GM23338 (cell line): Measurements from ENCODE around the gene CYBC1. TPM values are rescaled to one million over a fixed set of nuclear protein-coding genes. Genes with fewer than 3 reads are reported as not detected.

Experiments
- ATAC-seq: fragments of 200-7000 bp; cut with Tn5 transposase; 3 replicates; pipeline ENCODE4 v1.9.1; 2020
- DNase-seq: peaks from one replicate; pipeline ENCODE4 v3.0.0-alpha.2; 2015; ENCODE audit warnings: low spot score
- H2AFZ ChIP-seq: fragments of 200-600 bp; sonication (generic); 2 replicates; pipeline ENCODE4 v1.8.0; 2016; ENCODE audit warnings: antibody characterized with exemption, mild to moderate bottlenecking, moderate library complexity
- H3F3A ChIP-seq: fragments of 200-600 bp; sonication (generic); replicated peaks from 2 replicates; pipeline ENCODE4 v1.8.0; 2017; ENCODE audit warnings: antibody characterized with exemption, mixed run types, low read depth
- H3K27ac ChIP-seq: fragments of 200-600 bp; sonication (generic); 2 replicates; pipeline ENCODE4 v1.6.1; 2016; ENCODE audit warnings: low read depth
- H3K27me3 ChIP-seq: fragments of 200-600 bp; sonication (generic); 2 replicates; pipeline ENCODE4 v1.8.0; 2016; ENCODE audit warnings: mild to moderate bottlenecking, mixed run types, moderate library complexity; ENCODE audit not compliant: insufficient read depth
- H3K36me3 ChIP-seq: fragments of 200-600 bp; sonication (generic); 2 replicates; pipeline ENCODE4 v1.8.0; 2016; ENCODE audit warnings: mild to moderate bottlenecking; ENCODE audit not compliant: insufficient read depth
- H3K4me1 ChIP-seq: fragments of 200-600 bp; sonication (generic); 2 replicates; pipeline ENCODE4 v1.8.0; 2016; ENCODE audit warnings: mild to moderate bottlenecking, moderate library complexity; ENCODE audit not compliant: insufficient read depth
- H3K4me2 ChIP-seq: fragments of 200-600 bp; sonication (generic); 2 replicates; pipeline ENCODE4 v1.7.1; 2017; ENCODE audit warnings: mixed run types
- H3K4me3 ChIP-seq: fragments of 200-600 bp; sonication (generic); 2 replicates; pipeline ENCODE4 v1.6.1; 2016; ENCODE audit warnings: mixed run types
- H3K79me2 ChIP-seq: fragments of 200-600 bp; sonication (generic); replicated peaks from 2 replicates; pipeline ENCODE4 v1.8.0; 2017; ENCODE audit warnings: mild to moderate bottlenecking; ENCODE audit not compliant: insufficient read depth
- H3K9me2 ChIP-seq: fragments of 200-600 bp; sonication (generic); 2 replicates; pipeline ENCODE4 v1.8.0; 2017; ENCODE audit not compliant: insufficient read depth
- H4K20me1 ChIP-seq: fragments of 200-600 bp; sonication (generic); replicated peaks from 2 replicates; pipeline ENCODE4 v1.8.0; 2017; ENCODE audit warnings: mild to moderate bottlenecking; ENCODE audit not compliant: insufficient read depth
- H3K27ac Mint-ChIP-seq: 2 replicates; pipeline ENCODE4 v1.8.0; 2020; ENCODE audit warnings: inconsistent platforms, mild to moderate bottlenecking, moderate library complexity, mixed read lengths
- H3K27me3 Mint-ChIP-seq: 3 replicates; pipeline ENCODE4 v1.8.0; 2022; ENCODE audit warnings: low read depth, mild to moderate bottlenecking, moderate library complexity, mixed read lengths, inconsistent platforms; ENCODE audit not compliant: insufficient read depth, poor library complexity
- H3K36me3 Mint-ChIP-seq: 3 replicates; pipeline ENCODE4 v1.8.0; 2021; ENCODE audit warnings: low read depth, mild to moderate bottlenecking, inconsistent platforms, moderate library complexity, mixed read lengths
- H3K4me1 Mint-ChIP-seq: 3 replicates; pipeline ENCODE4 v1.8.0; 2020; ENCODE audit warnings: mild to moderate bottlenecking, inconsistent platforms, mixed read lengths
- H3K4me3 Mint-ChIP-seq: 3 replicates; pipeline ENCODE4 v1.8.0; 2021; ENCODE audit warnings: moderate library complexity, mild to moderate bottlenecking, inconsistent platforms, mixed read lengths
- H3K9me3 Mint-ChIP-seq: 3 replicates; pipeline ENCODE4 v1.8.0; 2020; ENCODE audit warnings: moderate library complexity, mild to moderate bottlenecking, inconsistent platforms, mixed read lengths
- EZH2phosphoT487 ChIP-seq: fragments of 200-600 bp; sonication (generic); IDR thresholded peaks from one replicate; pipeline ENCODE4 v1.8.1; 2018; ENCODE audit warnings: antibody characterized with exemption; ENCODE audit not compliant: unreplicated experiment
- STAT1 ChIP-seq: IDR thresholded peaks from one replicate; pipeline ENCODE4 v1.6.1; 2016; ENCODE audit warnings: antibody characterized with exemption; ENCODE audit not compliant: unreplicated experiment
- polyA plus RNA-seq: library from polyadenylated mRNA; unstranded; fragments of >200 nt; fragmentation: Nextera tagmentation; extraction: Ambion mirVana; gene quantifications from 2 replicates; pipeline ENCODE4 v1.2.1, GENCODE V29; 2016
- total RNA-seq: library from RNA; depleted of rRNA; stranded (reverse); fragments of >200 nt; shearing (Covaris generic); gene quantifications from 2 replicates; pipeline ENCODE4 v1.2.3, GENCODE V29; 2014
- TF ChIP-seq, protein P1 (sequence below): fragments of 250-450 bp; sonication (Bioruptor Pico); IDR thresholded peaks from 2 replicates; pipeline ENCODE4 v1.5.0; 2020; ENCODE audit warnings: mild to moderate bottlenecking, moderate library complexity
- TF ChIP-seq, protein P2 (sequence below), 2 experiments: fragments of 200-600 bp in 1 of 2; sonication (generic) in 1 of 2; conservative IDR thresholded peaks; 2 replicates each; pipeline versions ENCODE4 v1.5.1 to v1.6.1; 2016 to 2017; ENCODE audit warnings: antibody characterized with exemption in 2 of 2, low read depth in 2 of 2, mild to moderate bottlenecking in 2 of 2, moderate library complexity in 1 of 2

CYBC1 gene
- total and polyA plus RNA-seq, 2 experiments from 2014 or later = 24.7 to 72.4 TPM

DNA sequence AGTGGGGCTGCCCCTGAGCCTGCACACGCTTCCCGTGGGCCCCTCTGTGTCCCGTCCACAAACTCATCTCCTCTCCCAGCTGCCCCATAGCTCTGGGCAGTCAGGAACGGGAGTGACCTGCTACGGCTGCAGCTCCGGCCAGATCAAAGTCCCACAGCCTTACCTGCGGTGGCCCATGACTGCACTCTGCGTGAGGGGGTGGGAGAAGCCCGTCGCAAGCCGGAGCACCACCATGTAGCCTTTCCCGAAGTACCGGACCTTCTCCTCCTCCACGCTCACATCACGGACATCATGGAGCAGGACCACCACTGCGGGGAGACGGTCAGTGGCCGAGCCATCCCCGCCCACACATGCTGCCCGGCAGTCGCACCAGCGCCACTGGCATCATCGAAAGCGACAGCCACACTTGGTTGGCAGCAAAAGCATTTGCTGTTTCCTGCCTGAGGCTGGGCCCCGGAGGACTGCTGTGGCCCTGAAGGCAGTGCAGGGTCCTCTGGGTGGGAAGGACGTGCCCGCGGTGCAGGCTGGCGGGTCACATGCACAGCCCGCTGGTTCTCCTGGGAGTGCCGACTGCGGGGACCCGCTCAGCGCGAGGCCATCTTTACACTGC is 6.2 kb downstream of the CYBC1 start (continued):
- TF ChIP-seq, protein P1, sequence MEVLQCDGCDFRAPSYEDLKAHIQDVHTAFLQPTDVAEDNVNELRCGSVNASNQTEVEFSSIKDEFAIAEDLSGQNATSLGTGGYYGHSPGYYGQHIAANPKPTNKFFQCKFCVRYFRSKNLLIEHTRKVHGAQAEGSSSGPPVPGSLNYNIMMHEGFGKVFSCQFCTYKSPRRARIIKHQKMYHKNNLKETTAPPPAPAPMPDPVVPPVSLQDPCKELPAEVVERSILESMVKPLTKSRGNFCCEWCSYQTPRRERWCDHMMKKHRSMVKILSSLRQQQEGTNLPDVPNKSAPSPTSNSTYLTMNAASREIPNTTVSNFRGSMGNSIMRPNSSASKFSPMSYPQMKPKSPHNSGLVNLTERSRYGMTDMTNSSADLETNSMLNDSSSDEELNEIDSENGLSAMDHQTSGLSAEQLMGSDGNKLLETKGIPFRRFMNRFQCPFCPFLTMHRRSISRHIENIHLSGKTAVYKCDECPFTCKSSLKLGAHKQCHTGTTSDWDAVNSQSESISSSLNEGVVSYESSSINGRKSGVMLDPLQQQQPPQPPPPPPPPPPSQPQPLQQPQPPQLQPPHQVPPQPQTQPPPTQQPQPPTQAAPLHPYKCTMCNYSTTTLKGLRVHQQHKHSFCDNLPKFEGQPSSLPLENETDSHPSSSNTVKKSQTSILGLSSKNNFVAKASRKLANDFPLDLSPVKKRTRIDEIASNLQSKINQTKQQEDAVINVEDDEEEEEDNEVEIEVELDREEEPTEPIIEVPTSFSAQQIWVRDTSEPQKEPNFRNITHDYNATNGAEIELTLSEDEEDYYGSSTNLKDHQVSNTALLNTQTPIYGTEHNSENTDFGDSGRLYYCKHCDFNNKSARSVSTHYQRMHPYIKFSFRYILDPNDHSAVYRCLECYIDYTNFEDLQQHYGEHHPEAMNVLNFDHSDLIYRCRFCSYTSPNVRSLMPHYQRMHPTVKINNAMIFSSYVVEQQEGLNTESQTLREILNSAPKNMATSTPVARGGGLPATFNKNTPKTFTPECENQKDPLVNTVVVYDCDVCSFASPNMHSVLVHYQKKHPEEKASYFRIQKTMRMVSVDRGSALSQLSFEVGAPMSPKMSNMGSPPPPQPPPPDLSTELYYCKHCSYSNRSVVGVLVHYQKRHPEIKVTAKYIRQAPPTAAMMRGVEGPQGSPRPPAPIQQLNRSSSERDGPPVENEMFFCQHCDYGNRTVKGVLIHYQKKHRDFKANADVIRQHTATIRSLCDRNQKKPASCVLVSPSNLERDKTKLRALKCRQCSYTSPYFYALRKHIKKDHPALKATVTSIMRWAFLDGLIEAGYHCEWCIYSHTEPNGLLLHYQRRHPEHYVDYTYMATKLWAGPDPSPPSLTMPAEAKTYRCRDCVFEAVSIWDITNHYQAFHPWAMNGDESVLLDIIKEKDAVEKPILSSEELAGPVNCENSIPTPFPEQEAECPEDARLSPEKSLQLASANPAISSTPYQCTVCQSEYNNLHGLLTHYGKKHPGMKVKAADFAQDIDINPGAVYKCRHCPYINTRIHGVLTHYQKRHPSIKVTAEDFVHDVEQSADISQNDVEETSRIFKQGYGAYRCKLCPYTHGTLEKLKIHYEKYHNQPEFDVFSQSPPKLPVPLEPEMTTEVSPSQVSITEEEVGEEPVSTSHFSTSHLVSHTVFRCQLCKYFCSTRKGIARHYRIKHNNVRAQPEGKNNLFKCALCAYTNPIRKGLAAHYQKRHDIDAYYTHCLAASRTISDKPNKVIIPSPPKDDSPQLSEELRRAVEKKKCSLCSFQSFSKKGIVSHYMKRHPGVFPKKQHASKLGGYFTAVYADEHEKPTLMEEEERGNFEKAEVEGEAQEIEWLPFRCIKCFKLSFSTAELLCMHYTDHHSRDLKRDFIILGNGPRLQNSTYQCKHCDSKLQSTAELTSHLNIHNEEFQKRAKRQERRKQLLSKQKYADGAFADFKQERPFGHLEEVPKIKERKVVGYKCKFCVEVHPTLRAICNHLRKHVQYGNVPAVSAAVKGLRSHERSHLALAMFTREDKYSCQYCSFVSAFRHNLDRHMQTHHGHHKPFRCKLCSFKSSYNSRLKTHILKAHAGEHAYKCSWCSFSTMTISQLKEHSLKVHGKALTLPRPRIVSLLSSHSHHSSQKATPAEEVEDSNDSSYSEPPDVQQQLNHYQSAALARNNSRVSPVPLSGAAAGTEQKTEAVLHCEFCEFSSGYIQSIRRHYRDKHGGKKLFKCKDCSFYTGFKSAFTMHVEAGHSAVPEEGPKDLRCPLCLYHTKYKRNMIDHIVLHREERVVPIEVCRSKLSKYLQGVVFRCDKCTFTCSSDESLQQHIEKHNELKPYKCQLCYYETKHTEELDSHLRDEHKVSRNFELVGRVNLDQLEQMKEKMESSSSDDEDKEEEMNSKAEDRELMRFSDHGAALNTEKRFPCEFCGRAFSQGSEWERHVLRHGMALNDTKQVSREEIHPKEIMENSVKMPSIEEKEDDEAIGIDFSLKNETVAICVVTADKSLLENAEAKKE (CRISPR knock-in tag) = no peak

DNA sequence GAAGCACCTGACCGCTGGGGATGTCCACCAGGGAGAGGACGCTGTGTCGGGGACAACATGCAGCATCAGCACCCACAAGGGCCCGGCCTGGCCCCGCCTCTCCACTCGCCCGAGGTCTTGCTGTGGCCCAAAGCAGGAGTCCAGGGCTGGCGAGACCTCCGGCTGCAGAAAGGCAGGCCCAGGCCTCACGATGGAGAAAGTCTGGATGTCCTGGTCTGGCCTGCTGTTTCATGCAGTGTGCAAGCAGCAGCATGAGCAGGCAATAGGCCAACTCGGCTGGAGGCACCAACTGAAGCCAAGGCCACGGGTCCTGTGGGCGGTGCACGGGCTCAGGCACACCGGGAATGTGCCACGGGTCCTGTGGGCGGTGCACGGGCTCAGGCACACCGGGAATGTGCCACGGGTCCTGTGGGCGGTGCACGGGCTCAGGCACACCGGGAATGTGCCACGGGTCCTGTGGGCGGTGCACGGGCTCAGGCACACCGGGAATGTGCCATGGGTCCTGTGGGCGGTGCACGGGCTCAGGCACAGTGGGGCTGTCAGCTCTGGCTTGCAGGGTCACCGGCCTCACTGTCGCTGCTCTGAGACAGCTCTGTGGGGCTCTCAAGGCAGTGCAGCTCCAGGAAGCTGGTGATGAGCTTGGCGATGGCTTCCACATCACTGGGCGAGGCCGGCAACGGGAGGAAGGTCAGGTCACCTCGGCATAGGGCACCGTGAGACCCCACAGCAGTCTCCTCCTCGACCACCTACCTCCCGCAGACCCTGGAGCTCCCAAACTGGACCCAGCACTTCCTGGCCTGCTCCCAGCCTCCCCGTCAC is 6.9 kb downstream of the CYBC1 start:
- H3K9me3 Mint-ChIP-seq = no peaks in the 10 kb centered on the region
- Histone ChIP-seq H3K27ac (no peak overlapping the region), H3K4me2 (no peak overlapping the region), H3K4me1 (peaks cover 5% of the 10 kb centered on the region), H3K36me3 (no peaks in the 10 kb centered on the region), H3K79me2 (no peaks in the 10 kb centered on the region), H3F3A (peaks cover 3% of the 10 kb centered on the region; the same call in 1 of the 2 replicates), H2AFZ (no peak overlapping the region), H3K27me3 (no peaks in the 10 kb centered on the region), H4K20me1 (no peaks in the 10 kb centered on the region; the same call in 1 of the 2 replicates), H3K9me2 (no peaks in the 10 kb centered on the region), H3K4me3 (no peak overlapping the region)
- peaks cover 15% of the 10 kb centered on the region for H3K27me3 Mint-ChIP-seq
- ATAC-seq (no peak), DNase-seq (no peak)
- H3K27ac Mint-ChIP-seq = no peak overlapping the region
- H3K4me3 Mint-ChIP-seq = no peak overlapping the region
- H3K36me3 Mint-ChIP-seq = peaks cover 17% of the 10 kb centered on the region
- TF ChIP-seq, protein P2, sequence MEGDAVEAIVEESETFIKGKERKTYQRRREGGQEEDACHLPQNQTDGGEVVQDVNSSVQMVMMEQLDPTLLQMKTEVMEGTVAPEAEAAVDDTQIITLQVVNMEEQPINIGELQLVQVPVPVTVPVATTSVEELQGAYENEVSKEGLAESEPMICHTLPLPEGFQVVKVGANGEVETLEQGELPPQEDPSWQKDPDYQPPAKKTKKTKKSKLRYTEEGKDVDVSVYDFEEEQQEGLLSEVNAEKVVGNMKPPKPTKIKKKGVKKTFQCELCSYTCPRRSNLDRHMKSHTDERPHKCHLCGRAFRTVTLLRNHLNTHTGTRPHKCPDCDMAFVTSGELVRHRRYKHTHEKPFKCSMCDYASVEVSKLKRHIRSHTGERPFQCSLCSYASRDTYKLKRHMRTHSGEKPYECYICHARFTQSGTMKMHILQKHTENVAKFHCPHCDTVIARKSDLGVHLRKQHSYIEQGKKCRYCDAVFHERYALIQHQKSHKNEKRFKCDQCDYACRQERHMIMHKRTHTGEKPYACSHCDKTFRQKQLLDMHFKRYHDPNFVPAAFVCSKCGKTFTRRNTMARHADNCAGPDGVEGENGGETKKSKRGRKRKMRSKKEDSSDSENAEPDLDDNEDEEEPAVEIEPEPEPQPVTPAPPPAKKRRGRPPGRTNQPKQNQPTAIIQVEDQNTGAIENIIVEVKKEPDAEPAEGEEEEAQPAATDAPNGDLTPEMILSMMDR (conservative IDR thresholded peaks at IDR 0.05; ENCODE audit: low read depth in 2 of 2) = no peak
- TF ChIP-seq STAT1 (no peak), EZH2phosphoT487 (no peak)
- peaks cover 15% of the 10 kb centered on the region for H3K4me1 Mint-ChIP-seq
